IgD-negative memory B cell (primary cell): ENCODE results near the gene SCAF1. TPM values are rescaled to one million over a fixed set of nuclear protein-coding genes. Genes with fewer than 3 reads are reported as not detected.
"Not testable (repeated sequence)": the region's sequence is repeated elsewhere in the genome, so short reads cannot be mapped to it uniquely, and the experiment has no call there.

ENCODE experiments used
- H3K27ac Mint-ChIP-seq, 3 donors: one replicate each; pipeline ENCODE4 v1.8.0; 2020 to 2022; ENCODE audit warnings: mild to moderate bottlenecking in 3 of 3, mixed read lengths in 3 of 3, moderate library complexity in 1 of 3
- H3K27me3 Mint-ChIP-seq: one replicate; pipeline ENCODE4 v1.8.0; 2021; ENCODE audit warnings: mixed read lengths
- H3K36me3 Mint-ChIP-seq: one replicate; pipeline ENCODE4 v1.8.0; 2020; ENCODE audit warnings: mild to moderate bottlenecking, mixed read lengths
- H3K4me1 Mint-ChIP-seq, 3 donors: one replicate each; pipeline ENCODE4 v1.8.0; 2020 to 2022; ENCODE audit warnings: mixed read lengths in 3 of 3, mild to moderate bottlenecking in 1 of 3
- H3K4me3 Mint-ChIP-seq, 4 donors: one replicate each; pipeline ENCODE4 v1.8.0; 2020 to 2022; ENCODE audit warnings: mild to moderate bottlenecking in 4 of 4, mixed read lengths in 4 of 4, moderate library complexity in 3 of 4
- H3K9me3 Mint-ChIP-seq, 3 donors: one replicate each; pipeline ENCODE4 v1.8.0; 2020 to 2021; ENCODE audit warnings: mixed read lengths in 3 of 3, mild to moderate bottlenecking in 1 of 3
- polyA plus RNA-seq: library from polyadenylated mRNA; unstranded; fragments of 300-500 nt; fragmentation: Illumina TruSeq; gene quantifications from one replicate; pipeline ENCODE4 v1.2.3, GENCODE V29; 2021

Gene SCAF1
- polyA plus RNA-seq, 1 donor from 2014 or later = 3.4 TPM

DNA sequence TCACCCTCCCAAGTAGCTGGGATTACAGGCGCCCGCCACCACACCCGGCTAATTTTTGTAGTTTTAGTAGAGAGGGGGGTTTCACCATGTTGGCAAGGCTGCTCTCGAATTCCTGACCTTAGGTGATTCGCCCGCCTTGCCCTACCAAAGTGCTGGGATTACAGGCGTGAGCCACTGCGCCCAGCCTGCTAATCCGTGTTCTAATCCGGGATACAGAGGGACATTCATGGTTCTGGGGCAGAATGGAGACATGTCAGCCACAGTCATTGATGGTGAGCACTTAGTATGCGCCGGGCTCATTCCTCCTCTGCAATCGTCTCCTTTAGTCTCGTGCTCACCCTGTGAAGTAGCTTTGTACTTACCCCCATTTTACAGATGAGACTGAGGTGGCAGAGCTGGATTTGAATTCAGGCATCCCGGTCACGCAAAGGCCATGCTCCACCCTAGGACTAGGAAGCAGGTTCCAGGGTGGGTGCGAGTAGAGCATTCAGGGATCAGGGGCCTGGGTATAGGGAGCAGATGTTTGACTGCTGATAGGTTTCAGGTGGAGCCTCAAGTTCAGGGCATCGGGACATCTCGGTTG lies 10.3 kb upstream of the SCAF1 start:
- H3K4me3 Mint-ChIP-seq = no peak overlapping the region
- no peaks in the 10 kb centered on the region for H3K9me3 Mint-ChIP-seq
- peak overlapping the region in 1 of 3 donors; percentile 5 for H3K27ac Mint-ChIP-seq
- H3K4me1 Mint-ChIP-seq = peaks cover 0 to 5% (median 4%) of the 10 kb centered on the region in 3 donors
- H3K36me3 Mint-ChIP-seq = no peaks in the 10 kb centered on the region
- H3K27me3 Mint-ChIP-seq = no peaks in the 10 kb centered on the region

DNA sequence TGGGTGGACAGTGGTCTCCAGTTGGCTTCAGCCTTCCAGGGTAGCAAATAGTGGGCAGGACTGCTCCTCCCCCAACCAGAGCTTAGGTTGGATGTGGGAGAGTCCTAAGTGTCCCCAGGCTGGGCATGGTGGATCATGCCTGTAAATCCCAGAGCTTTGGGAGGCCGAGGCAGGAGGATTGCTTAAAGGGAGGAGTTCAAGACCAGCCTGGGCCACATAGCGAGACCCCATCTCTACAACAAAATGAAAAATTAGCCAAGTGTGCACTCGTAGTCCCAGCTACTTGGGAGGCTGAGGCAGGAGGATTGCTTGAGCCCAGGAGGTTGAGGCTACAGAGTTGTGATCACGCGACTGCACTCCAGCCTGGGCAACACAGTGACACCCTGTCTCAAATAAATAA lies 9.4 kb upstream of the SCAF1 start:
- Mint-ChIP-seq H3K9me3 (no peaks in the 10 kb centered on the region), H3K4me1 (peaks cover 0 to 6% (median 4%) of the 10 kb centered on the region in 3 donors), H3K27ac (peak overlapping the region in 1 of 3 donors; percentile 78), H3K36me3 (no peaks in the 10 kb centered on the region), H3K27me3 (no peaks in the 10 kb centered on the region), H3K4me3 (no peak overlapping the region)

DNA sequence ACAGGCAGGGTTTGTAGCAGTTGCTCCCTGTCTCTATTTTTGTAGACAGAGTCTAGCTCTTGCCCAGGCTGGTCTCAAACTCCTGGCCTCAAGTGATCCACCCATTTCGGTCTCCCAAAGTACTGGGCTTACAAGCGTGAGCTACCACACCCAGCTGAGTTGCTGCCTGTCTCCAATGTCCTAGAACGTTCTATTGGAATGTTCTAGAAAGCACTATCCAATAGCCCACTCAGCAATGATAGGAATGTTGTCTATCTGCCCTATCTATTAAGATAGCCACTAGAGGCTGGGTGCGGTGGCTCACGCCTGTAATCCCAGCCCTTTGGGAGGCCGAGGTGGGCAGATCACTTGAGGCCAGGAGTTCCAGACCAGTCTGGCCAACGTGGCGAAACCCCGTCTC lies 8.7 kb upstream of the SCAF1 start:
- H3K9me3 Mint-ChIP-seq, H3K36me3 Mint-ChIP-seq, H3K4me1 Mint-ChIP-seq, H3K27me3 Mint-ChIP-seq, H3K4me3 Mint-ChIP-seq: not testable (repeated sequence)
- peak overlapping the region in 1 of 3 donors; percentile 78 for H3K27ac Mint-ChIP-seq

DNA sequence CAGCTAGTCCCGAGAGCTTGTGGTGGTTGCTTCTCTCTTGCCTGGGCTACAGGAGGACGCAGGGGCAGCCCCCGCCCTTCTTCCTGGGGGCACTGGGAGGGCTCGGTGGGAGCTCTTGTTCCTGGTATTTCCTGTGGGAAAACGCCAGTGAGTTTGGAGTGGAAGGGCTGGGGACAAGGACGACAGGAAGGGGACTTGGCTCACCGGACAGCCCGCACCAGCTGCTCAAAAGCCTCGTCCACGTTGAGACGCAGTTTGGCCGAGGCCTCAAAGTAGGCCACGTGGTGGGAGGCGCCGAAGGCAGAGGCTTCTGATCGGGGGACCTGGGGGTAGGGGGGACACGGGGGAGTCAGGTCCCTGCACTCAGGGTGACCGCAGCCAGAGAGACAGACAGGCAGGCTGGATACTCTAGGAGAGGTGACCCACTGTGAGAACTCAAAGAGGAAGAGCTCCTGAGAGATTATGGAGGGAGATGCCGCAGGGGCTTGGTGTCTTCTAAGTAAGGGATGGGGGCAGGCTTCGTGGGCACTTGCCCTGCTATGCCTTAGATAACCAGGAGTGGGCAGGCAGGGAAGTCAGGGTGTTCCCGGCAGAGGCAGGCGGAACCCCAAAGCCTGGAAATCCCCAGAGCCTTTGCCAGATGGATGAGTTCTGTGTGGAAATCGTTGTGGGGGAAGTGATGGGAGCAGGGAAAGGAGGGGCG lies 6.3 kb upstream of the SCAF1 start:
- Mint-ChIP-seq H3K36me3 (no peaks in the 10 kb centered on the region), H3K4me3 (no peak overlapping the region), H3K9me3 (no peaks in the 10 kb centered on the region), H3K27me3 (peaks cover 2% of the 10 kb centered on the region), H3K4me1 (peaks cover 5 to 14% (median 14%) of the 10 kb centered on the region in 3 donors), H3K27ac (no peak overlapping the region)

DNA sequence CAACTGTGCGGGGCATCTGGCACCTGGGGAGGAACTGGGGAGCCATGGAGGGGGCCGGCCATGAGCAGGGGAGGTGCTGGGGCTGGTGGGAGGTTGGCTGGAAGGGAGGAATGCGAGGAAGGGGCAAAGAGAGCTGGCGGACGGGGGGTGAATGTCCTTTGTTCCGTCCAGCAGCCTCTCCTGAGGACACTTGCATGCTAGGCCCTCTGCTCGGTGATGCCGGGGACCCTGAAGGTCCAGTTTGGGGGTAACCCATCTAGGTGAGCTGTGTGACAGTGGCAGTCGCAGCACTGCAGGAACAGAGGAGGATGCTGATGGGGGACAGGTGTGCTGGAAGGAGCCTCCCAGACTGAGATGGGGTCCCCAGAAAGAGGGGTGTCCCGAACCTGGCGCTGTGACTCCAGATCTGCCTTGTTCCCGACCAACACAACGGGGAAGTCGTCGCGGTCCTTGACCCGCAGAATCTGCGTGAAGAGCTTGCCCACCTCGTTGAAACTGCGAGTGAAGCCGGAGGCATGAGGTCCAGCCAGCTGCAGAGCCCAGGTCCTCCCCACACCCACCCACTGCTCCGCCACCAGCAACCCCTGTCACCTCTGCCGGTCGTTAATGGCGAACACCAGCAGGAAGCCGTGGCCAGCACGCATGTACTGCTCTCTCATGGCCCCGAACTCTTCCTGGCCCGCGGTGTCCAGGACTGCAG lies 5.6 kb upstream of the SCAF1 start:
- no peaks in the 10 kb centered on the region for H3K9me3 Mint-ChIP-seq
- no peak overlapping the region for H3K27ac Mint-ChIP-seq
- H3K4me1 Mint-ChIP-seq = peaks cover 5 to 16% (median 14%) of the 10 kb centered on the region in 3 donors
- H3K36me3 Mint-ChIP-seq = no peaks in the 10 kb centered on the region
- peaks cover 2% of the 10 kb centered on the region for H3K27me3 Mint-ChIP-seq
- no peak overlapping the region for H3K4me3 Mint-ChIP-seq

DNA sequence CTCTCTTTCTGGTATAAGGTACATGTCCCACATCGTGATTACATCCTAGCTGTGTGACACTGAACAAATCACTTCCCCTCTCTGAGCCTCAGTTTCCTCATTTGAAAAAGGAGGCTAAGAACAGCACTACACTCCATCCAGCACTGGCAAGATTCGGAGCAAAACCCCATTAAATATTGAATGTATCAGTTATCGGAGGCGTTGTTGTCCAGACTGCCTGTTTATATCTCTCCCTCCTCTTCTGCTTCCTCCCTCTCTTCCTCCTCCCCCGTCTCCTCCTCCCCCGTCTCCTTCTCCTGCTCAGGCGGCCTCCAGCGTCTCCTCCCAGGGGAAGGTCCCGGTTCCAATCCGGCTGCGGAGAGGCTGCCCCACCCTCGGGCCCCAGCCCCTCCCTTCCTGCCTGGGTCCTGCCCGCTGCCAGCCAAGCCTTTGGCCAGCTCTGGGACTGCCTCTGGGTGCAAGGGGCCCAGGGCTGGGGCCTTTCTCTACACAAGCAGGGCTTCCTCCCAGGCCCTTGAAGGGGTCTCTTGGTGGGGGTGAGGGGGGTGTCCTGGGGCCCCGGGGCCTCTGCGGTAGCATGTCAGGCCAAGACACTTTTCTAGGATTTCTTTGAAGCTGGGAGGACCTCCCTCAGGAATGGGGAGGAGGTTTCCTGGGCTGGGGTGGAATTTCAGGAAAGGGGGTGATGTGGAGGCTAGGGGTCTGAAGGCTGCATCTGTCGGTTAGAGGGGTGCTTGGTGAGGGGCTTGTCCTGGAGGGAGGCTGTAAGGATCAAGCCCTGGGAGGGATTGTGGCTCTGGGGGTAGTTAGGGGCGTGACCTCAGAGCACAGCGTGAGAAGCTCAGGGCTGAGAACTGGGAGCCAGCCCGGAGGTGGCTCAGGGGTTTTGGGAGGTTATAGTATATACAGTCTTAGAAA lies 3.9 kb upstream of the SCAF1 start:
- Mint-ChIP-seq H3K27ac (peak overlapping the region in 2 of 3 donors; percentile 78 to 87), H3K4me1 (peaks cover 5 to 24% (median 21%) of the 10 kb centered on the region in 3 donors), H3K9me3 (no peaks in the 10 kb centered on the region), H3K4me3 (peak overlapping the region in 3 of 4 donors; percentile 56 to 86 (median 77)), H3K36me3 (no peaks in the 10 kb centered on the region), H3K27me3 (peaks cover 2% of the 10 kb centered on the region)

DNA sequence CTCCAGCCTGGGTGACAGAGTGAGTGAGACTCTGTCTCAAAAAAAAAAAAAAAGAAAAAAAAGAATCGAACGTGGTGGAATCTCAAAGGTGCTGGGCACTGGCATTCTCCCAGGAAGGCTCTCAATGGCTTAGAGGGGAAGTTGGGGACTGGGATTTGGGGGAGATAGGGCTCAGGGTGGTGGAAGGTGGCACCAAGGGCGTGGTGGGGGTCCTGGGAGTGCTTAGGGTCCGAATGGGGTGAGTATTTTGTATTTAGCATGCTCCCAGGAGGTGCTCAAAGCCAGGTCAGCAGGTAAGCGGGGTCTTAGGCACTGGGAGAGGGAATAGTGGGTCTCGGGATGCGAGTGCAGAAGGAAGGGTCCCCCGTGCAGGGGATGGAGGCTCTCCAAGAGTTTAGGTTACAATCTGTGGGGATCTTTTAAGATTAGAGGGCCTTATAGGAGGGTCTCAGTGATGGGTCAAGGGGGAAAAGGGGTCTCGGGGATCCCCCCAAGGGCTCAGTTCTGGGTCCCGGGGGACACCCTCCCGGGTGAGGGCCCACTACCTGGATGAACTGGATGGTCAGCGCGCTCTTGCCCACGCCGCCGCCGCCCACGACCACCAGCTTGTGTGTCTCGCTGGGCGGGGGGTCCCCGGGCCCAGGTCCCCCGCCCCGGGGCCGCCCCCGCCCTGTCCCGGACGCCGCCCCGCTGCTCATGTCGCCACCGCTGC lies 2.5 kb upstream of the SCAF1 start:
- Mint-ChIP-seq H3K4me1 (peaks cover 16 to 38% (median 29%) of the 10 kb centered on the region in 3 donors), H3K27ac (peak overlapping the region in 2 of 3 donors; percentile 88 to 98), H3K4me3 (peak overlapping the region; percentile 87 to 99 (median 94)), H3K36me3 (no peaks in the 10 kb centered on the region), H3K27me3 (peaks cover 2% of the 10 kb centered on the region), H3K9me3 (no peaks in the 10 kb centered on the region)

DNA sequence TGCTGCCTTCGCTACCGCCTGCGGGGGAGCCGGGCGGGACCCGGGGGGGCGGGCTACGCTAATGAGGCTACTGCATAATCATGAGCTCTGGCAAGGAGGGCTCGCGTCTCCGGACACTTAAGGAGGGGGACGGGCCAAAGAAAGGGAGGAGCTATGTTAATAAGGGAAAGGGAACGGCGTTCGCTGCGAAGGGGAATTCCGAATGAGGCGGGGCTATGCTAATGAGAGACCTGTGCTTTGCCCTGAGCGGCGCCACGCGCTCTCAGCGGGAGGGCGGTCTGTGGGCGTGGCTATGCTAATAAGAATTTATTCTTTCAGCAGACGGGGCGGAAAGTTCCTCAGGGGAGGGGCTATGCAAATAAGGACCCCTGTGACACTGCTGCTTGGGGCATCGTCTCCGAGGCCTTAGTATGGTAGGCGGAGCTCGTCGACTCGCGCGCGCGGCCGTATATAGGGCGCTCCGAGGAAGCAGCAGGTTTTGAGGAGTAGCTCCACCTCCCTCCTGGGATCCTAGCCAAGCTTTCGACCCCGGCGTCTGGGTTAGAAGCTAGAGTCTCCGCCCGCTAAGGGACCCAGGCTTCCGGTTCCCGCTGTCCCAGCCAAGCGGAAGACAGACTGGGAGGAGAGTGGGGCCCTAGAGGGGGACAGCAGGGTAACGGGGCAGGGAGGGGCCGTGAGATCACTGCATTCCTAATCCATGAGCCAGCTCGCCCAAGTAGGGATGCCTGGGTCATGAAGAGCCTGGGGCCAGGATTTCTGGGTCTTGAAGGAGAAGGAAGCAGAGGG lies 1.7 kb upstream of the SCAF1 start, which contains the start of gene RRAS:
RRAS (minus strand) TSS at position 31 of the 786 bp plus-strand sequence. CDS start 45 bp downstream, outside the sequence.
- H3K4me3 Mint-ChIP-seq = peak within 1 kb of the TSS; percentile 87 to 99 (median 94)
- peak within 1 kb of the TSS; percentile 88 to 99 (median 98) for H3K27ac Mint-ChIP-seq
- H3K4me1 Mint-ChIP-seq = peaks cover 16 to 38% (median 27%) of the 10 kb centered on the region in 3 donors
- H3K9me3 Mint-ChIP-seq = no peaks in the 10 kb centered on the region
- H3K27me3 Mint-ChIP-seq = peaks cover 2% of the 10 kb centered on the region
- no peaks in the 10 kb centered on the region for H3K36me3 Mint-ChIP-seq

DNA sequence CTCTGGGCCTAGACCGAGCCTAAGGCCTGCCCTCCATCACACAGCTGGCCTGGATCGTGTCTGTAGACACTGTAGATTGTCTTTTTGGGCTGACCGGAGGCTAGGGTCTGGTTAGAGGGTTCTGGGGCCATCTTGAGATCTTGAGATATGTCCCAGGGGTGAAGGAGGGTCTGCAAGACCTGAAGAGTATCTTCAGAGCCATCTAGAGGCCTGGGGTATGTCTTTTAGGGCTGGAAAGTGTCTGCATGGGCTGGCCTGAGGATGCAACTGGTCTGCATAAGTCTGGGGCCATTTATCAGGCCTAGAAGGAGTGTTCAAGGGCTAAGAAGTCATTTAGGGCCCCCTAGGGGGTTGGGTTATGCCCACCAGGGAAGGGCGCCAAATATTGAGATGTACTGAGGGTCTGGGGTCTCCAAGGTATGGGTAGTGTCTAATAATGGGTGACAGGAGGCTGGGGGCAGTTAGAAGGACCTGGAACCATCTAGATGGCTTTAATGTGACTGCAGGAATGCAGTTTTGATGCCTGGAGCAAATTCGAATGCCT lies 555 bp downstream of the SCAF1 start:
- Mint-ChIP-seq H3K27ac (peak overlapping the region; percentile 88 to 99 (median 98)), H3K4me1 (peaks cover 16 to 38% (median 23%) of the 10 kb centered on the region in 3 donors), H3K27me3 (peaks cover 2% of the 10 kb centered on the region), H3K9me3 (no peaks in the 10 kb centered on the region), H3K4me3 (peak overlapping the region; percentile 87 to 99 (median 94)), H3K36me3 (peaks cover 5% of the 10 kb centered on the region)

DNA sequence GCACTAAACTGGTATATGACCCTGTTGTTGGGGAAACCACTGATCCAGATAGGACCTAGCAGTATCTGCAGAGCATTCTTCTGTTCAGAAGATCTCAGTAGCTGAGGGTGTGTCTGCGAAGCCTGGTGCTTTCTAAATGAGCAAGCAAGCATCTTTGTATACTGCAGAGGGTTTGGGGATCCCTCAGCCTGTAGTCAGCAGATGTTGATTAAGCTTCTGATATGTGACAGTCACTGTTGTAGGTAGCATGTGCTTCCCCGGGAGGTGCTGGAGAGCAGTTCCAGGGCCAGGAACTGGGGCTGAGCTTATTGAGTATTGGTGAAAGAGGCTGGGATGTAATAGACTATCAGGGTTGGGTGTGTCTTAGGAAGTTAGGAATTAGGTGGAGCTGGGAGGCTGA lies 1.5 kb downstream of the SCAF1 start:
- Mint-ChIP-seq H3K36me3 (peaks cover 5% of the 10 kb centered on the region), H3K27me3 (no peaks in the 10 kb centered on the region), H3K4me1 (peaks cover 16 to 33% (median 18%) of the 10 kb centered on the region in 3 donors), H3K27ac (peak overlapping the region in 2 of 3 donors; percentile 19 to 99), H3K9me3 (no peaks in the 10 kb centered on the region), H3K4me3 (peak overlapping the region in 3 of 4 donors; percentile 87 to 98 (median 90))

DNA sequence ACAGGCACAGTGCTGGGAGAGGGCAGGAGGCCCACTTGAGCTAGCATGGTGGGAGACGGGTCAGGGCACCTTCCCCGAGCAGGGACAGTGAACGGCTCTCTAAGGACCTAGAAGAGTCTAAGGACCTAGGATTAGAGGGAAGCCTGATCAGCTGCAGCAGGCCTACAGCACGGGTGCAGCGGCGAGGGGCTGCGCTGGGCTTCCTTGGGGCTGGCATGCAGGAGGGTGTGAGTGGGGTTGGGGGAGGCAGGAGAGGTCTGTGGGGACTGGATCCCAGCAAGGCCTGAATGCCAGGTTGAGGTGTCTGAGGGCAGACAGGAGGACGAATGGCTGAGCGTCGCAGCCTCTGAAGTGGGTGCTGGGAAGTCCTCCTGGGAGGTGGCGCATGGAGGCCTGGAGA lies 3.6 kb downstream of the SCAF1 start:
- Mint-ChIP-seq H3K9me3 (no peaks in the 10 kb centered on the region), H3K4me1 (peaks cover 11 to 27% (median 15%) of the 10 kb centered on the region in 3 donors), H3K36me3 (peaks cover 5% of the 10 kb centered on the region), H3K27ac (no peak overlapping the region), H3K27me3 (no peaks in the 10 kb centered on the region), H3K4me3 (peak overlapping the region in 1 of 4 donors; percentile 38)

DNA sequence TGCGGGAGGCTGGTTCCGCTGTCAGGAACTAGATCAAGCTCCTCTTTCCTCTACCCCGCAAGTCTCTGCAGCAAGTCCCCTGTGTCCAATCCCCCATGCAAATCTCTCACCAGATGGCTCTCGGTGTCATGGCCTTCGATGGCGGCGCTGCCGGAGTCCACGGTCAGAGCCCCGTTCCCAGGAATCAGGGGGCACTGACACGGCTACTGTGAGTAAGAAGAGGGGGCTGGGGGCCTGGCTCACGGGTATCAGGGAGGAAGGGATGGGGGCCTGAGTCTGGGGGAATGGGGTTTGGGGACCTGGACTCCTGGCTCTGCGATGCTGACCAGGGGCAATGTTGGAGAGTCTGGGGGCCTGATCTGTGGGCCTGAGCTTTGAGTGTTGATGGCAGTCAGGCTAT lies 4.0 kb downstream of the SCAF1 start:
- H3K4me3 Mint-ChIP-seq = no peak overlapping the region
- peak overlapping the region in 1 of 3 donors; percentile 51 for H3K27ac Mint-ChIP-seq
- H3K27me3 Mint-ChIP-seq = no peaks in the 10 kb centered on the region
- H3K9me3 Mint-ChIP-seq = no peaks in the 10 kb centered on the region
- peaks cover 5% of the 10 kb centered on the region for H3K36me3 Mint-ChIP-seq
- peaks cover 11 to 24% (median 15%) of the 10 kb centered on the region in 3 donors for H3K4me1 Mint-ChIP-seq

DNA sequence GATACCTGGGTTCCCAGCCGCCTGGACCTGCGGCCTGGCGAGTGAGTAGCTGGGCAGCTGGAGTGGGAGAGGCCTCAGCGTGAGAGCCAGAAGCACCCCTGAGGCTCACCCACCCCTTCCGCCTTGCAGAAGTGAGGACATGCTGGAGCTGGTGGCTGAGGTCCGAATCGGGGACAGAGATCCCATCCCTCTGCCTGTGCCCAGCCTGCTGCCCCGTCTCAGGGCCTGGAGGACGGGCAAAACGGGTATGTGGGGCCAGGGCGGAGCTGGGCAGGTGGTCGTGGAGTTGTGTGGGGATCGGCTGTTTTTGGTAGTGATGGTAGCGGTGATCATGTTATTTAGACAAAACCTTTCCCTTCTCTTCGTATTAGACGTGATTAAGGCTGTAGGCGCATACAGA lies 4.6 kb downstream of the SCAF1 start:
- Mint-ChIP-seq H3K4me1 (peaks cover 11 to 23% (median 15%) of the 10 kb centered on the region in 3 donors), H3K9me3 (no peaks in the 10 kb centered on the region), H3K27ac (no peak overlapping the region), H3K4me3 (peak overlapping the region in 1 of 4 donors; percentile 35), H3K36me3 (peaks cover 5% of the 10 kb centered on the region), H3K27me3 (no peaks in the 10 kb centered on the region)
